IMR-90 (cell line): ENCODE results near the gene RNF19B. TPM values are rescaled to one million over a fixed set of nuclear protein-coding genes. Genes with fewer than 3 reads are reported as not detected.
A peak's percentile ranks its signal among the peaks of the same experiment; 100 is the strongest.

Source experiments
- ATAC-seq: fragments of 200-7000 bp; cut with Tn5 transposase; 2 replicates; pipeline ENCODE4 v1.9.1; 2020; ENCODE audit warnings: low read depth, mild to moderate bottlenecking, moderate library complexity
- BruUV-seq: library from RNA; stranded (reverse); fragments of 400-500 nt; replicated peaks from 2 replicates; lab custom pipeline; 2021; lab: Mats Ljungman, UMichigan
- CTCF ChIA-PET: fragments of 300-600 bp; formaldehyde crosslinking; extraction: SDS; loops from one replicate; lab custom pipeline; 2021; ENCODE audit warnings: antibody characterized with exemption; lab: Yijun Ruan, JAX
- POLR2A ChIA-PET: fragments of 300-600 bp; sonication (Branson Sonifier 250); formaldehyde crosslinking; loops from one replicate; lab custom pipeline; 2022; ENCODE audit warnings: antibody characterized with exemption; ENCODE audit not compliant: unreplicated experiment; lab: Charles Lee
- DNase-seq: peaks from one replicate; pipeline ENCODE4 v3.0.0; 2013
- H2AFZ ChIP-seq: replicated peaks from 2 replicates; pipeline ENCODE3; 2013; ENCODE audit warnings: low read length, mild to moderate bottlenecking; ENCODE audit not compliant: poor library complexity
- H2AK5ac ChIP-seq: 2 replicates; pipeline ENCODE4 v1.6.1; 2013; ENCODE audit warnings: low read depth, low read length, inconsistent platforms
- H2AK9ac ChIP-seq: replicated peaks from 2 replicates; pipeline ENCODE3; 2013; ENCODE audit warnings: mild to moderate bottlenecking, low read depth, low read length, moderate library complexity; ENCODE audit not compliant: poor library complexity
- H2BK120ac ChIP-seq: 2 replicates; pipeline ENCODE4 v1.6.1; 2013; ENCODE audit warnings: low read depth, low read length, inconsistent platforms
- H2BK15ac ChIP-seq: 3 replicates; pipeline ENCODE4 v1.6.1; 2013; ENCODE audit warnings: low read depth, low read length, inconsistent platforms
- H2BK20ac ChIP-seq: 2 replicates; pipeline ENCODE4 v1.6.1; 2013; ENCODE audit warnings: low read depth, mild to moderate bottlenecking, inconsistent platforms, low read length, moderate library complexity
- H2BK5ac ChIP-seq: 2 replicates; pipeline ENCODE4 v1.6.1; 2013; ENCODE audit warnings: mild to moderate bottlenecking, low read depth, low read length, inconsistent platforms; ENCODE audit not compliant: poor library complexity, severe bottlenecking
- H3K14ac ChIP-seq: replicated peaks from 2 replicates; pipeline ENCODE4 v1.6.1; 2013; ENCODE audit warnings: low read depth, low read length, inconsistent platforms
- H3K18ac ChIP-seq: 2 replicates; pipeline ENCODE4 v1.6.1; 2013; ENCODE audit warnings: low read depth, low read length, control low read depth
- H3K23ac ChIP-seq: 2 replicates; pipeline ENCODE4 v1.6.1; 2013; ENCODE audit warnings: low read depth, low read length, inconsistent platforms
- H3K27ac ChIP-seq: 2 replicates; pipeline ENCODE4 v1.5.1; 2013; ENCODE audit warnings: mild to moderate bottlenecking, control low read depth, low read length; ENCODE audit not compliant: insufficient read depth
- H3K27me3 ChIP-seq: 2 replicates; pipeline ENCODE4 v1.6.1; 2013; ENCODE audit warnings: low read length; ENCODE audit not compliant: control insufficient read depth, insufficient read depth
- H3K36me3 ChIP-seq: 2 replicates; pipeline ENCODE4 v1.6.1; 2013; ENCODE audit warnings: low read length, mixed read lengths; ENCODE audit not compliant: control insufficient read depth, insufficient read depth
- H3K4ac ChIP-seq: 2 replicates; pipeline ENCODE4 v1.6.1; 2013; ENCODE audit warnings: low read depth, low read length, inconsistent platforms
- H3K4me1 ChIP-seq: 2 replicates; pipeline ENCODE4 v1.6.1; 2013; ENCODE audit warnings: low read length, mixed read lengths; ENCODE audit not compliant: control insufficient read depth, insufficient read depth
- H3K4me2 ChIP-seq: 2 replicates; pipeline ENCODE4 v1.6.1; 2013; ENCODE audit warnings: low read depth, mild to moderate bottlenecking, control low read depth, low read length, moderate library complexity
- H3K4me3 ChIP-seq: 2 replicates; pipeline ENCODE4 v1.5.1; 2013; ENCODE audit warnings: low read depth, mild to moderate bottlenecking, control low read depth, low read length, moderate library complexity; ENCODE audit not compliant: insufficient read depth
- H3K56ac ChIP-seq: 2 replicates; pipeline ENCODE4 v1.6.1; 2013; ENCODE audit warnings: low read length, inconsistent platforms; ENCODE audit not compliant: insufficient read depth; ENCODE audit errors: extremely low read depth
- H3K79me1 ChIP-seq, 2 experiments: 2 replicates each; pipeline ENCODE4 v1.6.1; 2013; ENCODE audit warnings: low read length in 2 of 2, inconsistent platforms in 1 of 2, low read depth in 1 of 2
- H3K9ac ChIP-seq: 2 replicates; pipeline ENCODE4 v1.6.1; 2013; ENCODE audit warnings: low read depth, low read length, control low read depth
- H3K9me1 ChIP-seq: 2 replicates; pipeline ENCODE4 v1.6.1; 2013; ENCODE audit warnings: low read length, inconsistent platforms; ENCODE audit not compliant: insufficient read depth
- H3K9me3 ChIP-seq: 2 replicates; pipeline ENCODE4 v1.6.1; 2013; ENCODE audit warnings: low read length; ENCODE audit not compliant: control insufficient read depth, insufficient read depth
- H4K20me1 ChIP-seq: 2 replicates; pipeline ENCODE4 v1.6.1; 2013; ENCODE audit warnings: low read length, inconsistent platforms; ENCODE audit not compliant: insufficient read depth
- H4K5ac ChIP-seq: 2 replicates; pipeline ENCODE4 v1.6.1; 2013; ENCODE audit warnings: mild to moderate bottlenecking, low read depth, low read length, control low read depth
- H4K8ac ChIP-seq, 2 experiments: 2 replicates each; pipeline ENCODE4 v1.6.1; 2013; ENCODE audit warnings: low read depth in 2 of 2, low read length in 2 of 2, control low read depth in 1 of 2, inconsistent platforms in 1 of 2
- H4K91ac ChIP-seq: 2 replicates; pipeline ENCODE4 v1.6.1; 2013; ENCODE audit warnings: low read depth, low read length, inconsistent platforms; ENCODE audit not compliant: insufficient read depth
- BHLHE40 ChIP-seq: fragments of 150-350 bp; IDR thresholded peaks from 2 replicates; pipeline ENCODE4 v1.6.1; 2016; ENCODE audit warnings: mild to moderate bottlenecking, low read depth, low read length
- CEBPB ChIP-seq: IDR thresholded peaks from 2 replicates; pipeline ENCODE4 v1.6.1; 2012; ENCODE audit warnings: low read depth, low read length, improper control_type of control experiment
- CHD1 ChIP-seq: IDR thresholded peaks from 2 replicates; pipeline ENCODE4 v1.6.1; 2012; ENCODE audit warnings: low read depth, low read length, improper control_type of control experiment
- CTCF ChIP-seq: conservative IDR thresholded peaks from 2 replicates; pipeline ENCODE4 v1.5.1; 2012; ENCODE audit warnings: mild to moderate bottlenecking, low read depth, low read length, improper control_type of control experiment
- ELK1 ChIP-seq: fragments of 150-350 bp; IDR thresholded peaks from 2 replicates; pipeline ENCODE4 v1.6.1; 2016; ENCODE audit warnings: low read depth, mild to moderate bottlenecking, low read length, moderate library complexity, borderline replicate concordance
- FOS ChIP-seq: fragments of 150-350 bp; IDR thresholded peaks from 2 replicates; pipeline ENCODE4 v1.6.1; 2016; ENCODE audit warnings: low read depth, low read length
- MAFK ChIP-seq: IDR thresholded peaks from 2 replicates; pipeline ENCODE4 v1.6.1; 2012; ENCODE audit warnings: low read depth, low read length, improper control_type of control experiment
- MAZ ChIP-seq: IDR thresholded peaks from 2 replicates; pipeline ENCODE4 v1.6.1; 2012; ENCODE audit warnings: low read depth, mild to moderate bottlenecking, low read length, improper control_type of control experiment, moderate library complexity, borderline replicate concordance
- MXI1 ChIP-seq: IDR thresholded peaks from 2 replicates; pipeline ENCODE4 v1.6.1; 2012; ENCODE audit warnings: low read depth, mild to moderate bottlenecking, low read length, moderate library complexity, borderline replicate concordance
- NFE2L2 ChIP-seq: fragments of 150-350 bp; IDR thresholded peaks from 2 replicates; pipeline ENCODE4 v1.6.1; 2016; ENCODE audit warnings: low read depth, mild to moderate bottlenecking, low read length
- POLR2A ChIP-seq: IDR thresholded peaks from 2 replicates; pipeline ENCODE4 v1.6.1; 2012; ENCODE audit warnings: mild to moderate bottlenecking, low read depth, low read length
- RAD21 ChIP-seq: IDR thresholded peaks from 2 replicates; pipeline ENCODE4 v1.6.1; 2012; ENCODE audit warnings: low read length, improper control_type of control experiment
- RCOR1 ChIP-seq: IDR thresholded peaks from 2 replicates; pipeline ENCODE4 v1.6.1; 2012; ENCODE audit warnings: mild to moderate bottlenecking, low read length, improper control_type of control experiment; ENCODE audit not compliant: insufficient replicate concordance
- RFX5 ChIP-seq: IDR thresholded peaks from 2 replicates; pipeline ENCODE4 v1.8.0; 2012; ENCODE audit warnings: low read depth, mild to moderate bottlenecking, low read length, moderate library complexity
- SMC3 ChIP-seq: fragments of 150-350 bp; IDR thresholded peaks from 2 replicates; pipeline ENCODE4 v1.6.1; 2016; ENCODE audit warnings: low read depth, mild to moderate bottlenecking, antibody characterized with exemption, low read length, moderate library complexity
- USF2 ChIP-seq: fragments of 150-350 bp; IDR thresholded peaks from 2 replicates; pipeline ENCODE4 v1.6.1; 2017; ENCODE audit warnings: mild to moderate bottlenecking, antibody characterized with exemption, low read length, low read depth
- WGBS, 2 experiments: methylation state at CpG; one replicate each; pipeline versions ENCODE4 v1.1.5 to v1.1.7; 2013; ENCODE audit warnings: missing lambda C conversion rate in 2 of 2; ENCODE audit not compliant: insufficient read length in 1 of 2; ENCODE audit errors: extremely low coverage in 2 of 2; 5-methylcytosine and 5-hydroxymethylcytosine counted together
- dilution Hi-C: fragments of 300-500 bp; cut with HindIII; formaldehyde crosslinking; loops from one replicate; pipeline ENCODE4 v1.14.3; 2018; ENCODE audit warnings: low sequenced_read_pairs; ENCODE audit not compliant: unreplicated experiment
- in situ Hi-C: fragments of 300-500 bp; cut with MboI; formaldehyde crosslinking; loops from 3 replicates; pipeline ENCODE4 v1.14.3; 2019; ENCODE audit warnings: low sequenced_read_pairs, inconsistent platforms, mixed read lengths
- intact Hi-C: fragments of 100-400 bp; cut with micrococcal nuclease; formaldehyde crosslinking; loops from 2 replicates; pipeline ENCODE4 v1.10.0; 2022
- polyA plus RNA-seq, 3 experiments: library from polyadenylated mRNA; depleted of rRNA; stranded (reverse); fragments of >200 nt; gene quantifications; 2 replicates each; pipeline ENCODE4 v1.2.3, GENCODE V29; 2012; ENCODE audit warnings: low replicate concordance in 1 of 3
- total RNA-seq: library from RNA; depleted of rRNA; stranded (reverse); fragments of >200 nt; gene quantifications from 2 replicates; pipeline ENCODE4 v1.2.3, GENCODE V29; 2012

The RNF19B gene
- total and polyA plus RNA-seq, 2 of the 4 experiments (the other 2 are of a cell fraction), result 10.0 to 11.6 TPM

- H4K91ac ChIP-seq, result no peak overlapping the region
- H2AFZ ChIP-seq, result no peak overlapping the region
- peaks cover 28 to 42% of the 10 kb centered on the region in 2 experiments for H3K79me1 ChIP-seq
- intact Hi-C loops (loop anchor here (2.0 kb wide), 1 partner anchor 26 kb away; no protein-coding TSS in a partner anchor), dilution Hi-C loops (no loop called here), in situ Hi-C loops (no loop called here)
- TF ChIP-seq USF2, result no peak
- TF ChIP-seq CEBPB, result no peak
- no peak for TF ChIP-seq RFX5
- TF ChIP-seq CTCF, result no peak
- TF ChIP-seq CHD1, result no peak
- no peak for TF ChIP-seq RAD21
- no peak for TF ChIP-seq NFE2L2
- TF ChIP-seq FOS, result no peak
- no peak for TF ChIP-seq BHLHE40
- TF ChIP-seq MXI1, result no peak
- no peak for TF ChIP-seq MAZ
- TF ChIP-seq RCOR1, result no peak
- TF ChIP-seq SMC3, result no peak
- no peak for TF ChIP-seq MAFK
- TF ChIP-seq ELK1, result no peak
- TF ChIP-seq POLR2A, result no peak
- peaks cover 11% of the 10 kb centered on the region for H3K9me1 ChIP-seq
- H3K27ac ChIP-seq, result no peak overlapping the region
- ATAC-seq (no peak), DNase-seq (peak; percentile 26)
- no peaks in the 10 kb centered on the region for H3K9me3 ChIP-seq
- H2BK120ac ChIP-seq, result no peak overlapping the region
- H2BK20ac ChIP-seq, result no peak overlapping the region
- H3K36me3 ChIP-seq, result no peaks in the 10 kb centered on the region
- H3K4me2 ChIP-seq, result peak overlapping the region; percentile 86
- H2BK5ac ChIP-seq, result no peak overlapping the region
- POLR2A ChIA-PET, result no interaction called here
- peak overlapping the region; percentile 35 for H3K4me3 ChIP-seq
- H2BK15ac ChIP-seq, result no peak overlapping the region
- H4K5ac ChIP-seq, result no peak overlapping the region
- H3K23ac ChIP-seq, result peak overlapping the region; percentile 58
- no peak overlapping the region for H3K4ac ChIP-seq
- BruUV-seq, result no TSS peak
- no peak overlapping the region for H3K9ac ChIP-seq
- H3K27me3 ChIP-seq, result no peaks in the 10 kb centered on the region
- no peak overlapping the region for H3K18ac ChIP-seq
- peaks cover 10% of the 10 kb centered on the region for H3K4me1 ChIP-seq
- no peak overlapping the region for H2AK9ac ChIP-seq
- H3K14ac ChIP-seq, result 0 out of 2 replicates have a peak overlapping the region, but pooled peaks have one; percentile 43
- H4K8ac ChIP-seq, result no peak overlapping the region
- no peak overlapping the region for H2AK5ac ChIP-seq
- no peak overlapping the region for H3K56ac ChIP-seq
- WGBS, 2 experiments, result 48% methylated on average over 2 of the region's 6 CpGs; no CpG with 5 or more reads in 1 of the 2 experiments
- CTCF ChIA-PET, result no interaction called here
- H4K20me1 ChIP-seq, result peaks cover 27% of the 10 kb centered on the region
Measured at GRCh38 chr1:32962248-32962896, 2.2 kb downstream of the RNF19B start.
